Measurements from ENCODE around the gene ETV3.
A peak's percentile ranks its signal among the peaks of the same experiment; 100 is the strongest.

ETV3 gene

GRCh38 chr1:157124855-157125254, 13.3 kb downstream of the ETV3 start:
- H3K79me2 ChIP-seq (ENCODE audit: control insufficient read depth, low read length) = peaks cover 2% of the 10 kb centered on the region; the same call in 1 of the 2 replicates
- no peaks in the 10 kb centered on the region; the same call in 1 of the 2 replicates for H3F3A ChIP-seq (ENCODE audit: control insufficient read depth, insufficient read depth)
- no peak overlapping the region for H3K4me2 ChIP-seq (ENCODE audit: low read length)
- TF ChIP-seq EZH2phosphoT487 (IDR thresholded peaks at IDR 0.05; ENCODE audit: borderline replicate concordance, low read length) (no peak), CTCF (IDR thresholded peaks at IDR 0.05; ENCODE audit: low read depth, low read length, poor library complexity, severe bottlenecking) (peak; percentile 37)
- H3K4me3 ChIP-seq (ENCODE audit: low read length) = no peak overlapping the region
- peaks cover 49% of the 10 kb centered on the region for H3K36me3 ChIP-seq (ENCODE audit: control insufficient read depth, low read length)
- H4K20me1 ChIP-seq (ENCODE audit: control insufficient read depth, insufficient read depth, low read depth, low read length) = no peaks in the 10 kb centered on the region
- no peaks in the 10 kb centered on the region for H3K27me3 ChIP-seq (ENCODE audit: control insufficient read depth, low read length)
- no peaks in the 10 kb centered on the region for H3K9me2 ChIP-seq (replicated peaks; ENCODE audit: control insufficient read depth, low read length)
- H3K27ac ChIP-seq (ENCODE audit: low read depth, low read length) = no peak overlapping the region
- H3K4me1 ChIP-seq (ENCODE audit: control insufficient read depth, low read length) = no peaks in the 10 kb centered on the region
- H3K9me3 ChIP-seq (ENCODE audit: control insufficient read depth, insufficient read depth, low read length) = no peaks in the 10 kb centered on the region

GRCh38 chr1:157119448-157119847, 18.7 kb downstream of the ETV3 start:
- no peak overlapping the region for H3K4me3 ChIP-seq (ENCODE audit: low read length)
- H3K36me3 ChIP-seq (ENCODE audit: control insufficient read depth, low read length) = peaks cover 19% of the 10 kb centered on the region
- no peak overlapping the region for H3K4me2 ChIP-seq (ENCODE audit: low read length)
- TF ChIP-seq EZH2phosphoT487 (IDR thresholded peaks at IDR 0.05; ENCODE audit: borderline replicate concordance, low read length) = no peak
- TF ChIP-seq CTCF (IDR thresholded peaks at IDR 0.05; ENCODE audit: low read depth, low read length, poor library complexity, severe bottlenecking) = no peak
- H3K9me3 ChIP-seq (ENCODE audit: control insufficient read depth, insufficient read depth, low read length) = no peaks in the 10 kb centered on the region
- no peaks in the 10 kb centered on the region for H4K20me1 ChIP-seq (ENCODE audit: control insufficient read depth, insufficient read depth, low read depth, low read length)
- peaks cover 14% of the 10 kb centered on the region for H3K4me1 ChIP-seq (ENCODE audit: control insufficient read depth, low read length)
- H3F3A ChIP-seq (ENCODE audit: control insufficient read depth, insufficient read depth) = no peaks in the 10 kb centered on the region; the same call in 1 of the 2 replicates
- peaks cover 2% of the 10 kb centered on the region; the same call in 1 of the 2 replicates for H3K79me2 ChIP-seq (ENCODE audit: control insufficient read depth, low read length)
- no peaks in the 10 kb centered on the region for H3K9me2 ChIP-seq (replicated peaks; ENCODE audit: control insufficient read depth, low read length)
- H3K27ac ChIP-seq (ENCODE audit: low read depth, low read length) = no peak overlapping the region
- no peaks in the 10 kb centered on the region for H3K27me3 ChIP-seq (ENCODE audit: control insufficient read depth, low read length)

- Histone ChIP-seq H3F3A (ENCODE audit: control insufficient read depth, insufficient read depth) (no peaks in the 10 kb centered on the region; the same call in 1 of the 2 replicates), H3K9me3 (ENCODE audit: control insufficient read depth, insufficient read depth, low read length) (no peaks in the 10 kb centered on the region), H3K4me1 (ENCODE audit: control insufficient read depth, low read length) (peaks cover 14% of the 10 kb centered on the region), H3K79me2 (ENCODE audit: control insufficient read depth, low read length) (peaks cover 2% of the 10 kb centered on the region; the same call in 1 of the 2 replicates), H4K20me1 (ENCODE audit: control insufficient read depth, insufficient read depth, low read depth, low read length) (no peaks in the 10 kb centered on the region), H3K27ac (ENCODE audit: low read depth, low read length) (no peak overlapping the region), H3K27me3 (ENCODE audit: control insufficient read depth, low read length) (no peaks in the 10 kb centered on the region), H3K36me3 (ENCODE audit: control insufficient read depth, low read length) (peaks cover 15% of the 10 kb centered on the region), H3K9me2 (replicated peaks; ENCODE audit: control insufficient read depth, low read length) (no peaks in the 10 kb centered on the region), H3K4me3 (ENCODE audit: low read length) (no peak overlapping the region), H3K4me2 (ENCODE audit: low read length) (no peak overlapping the region)
- TF ChIP-seq EZH2phosphoT487 (IDR thresholded peaks at IDR 0.05; ENCODE audit: borderline replicate concordance, low read length) (no peak), CTCF (IDR thresholded peaks at IDR 0.05; ENCODE audit: low read depth, low read length, poor library complexity, severe bottlenecking) (no peak)
Observed at GRCh38 chr1:157119008-157119407, 19.2 kb downstream of the ETV3 start.
